Measurements from ENCODE around the gene HADHB.
"Not testable (repeated sequence)": the region's sequence is repeated elsewhere in the genome, so short reads cannot be mapped to it uniquely, and the experiment has no call there.

The HADHB gene

GRCh38 chr2:26298638-26299393 lies 54.1 kb downstream of the HADHB start:
- DNase-seq: peak; percentile 14 to 18

- DNase-seq: no peak
Measured at GRCh38 chr2:26299471-26300101, 54.8 kb downstream of the HADHB start.

GRCh38 chr2:26300234-26300925 lies 55.6 kb downstream of the HADHB start:
- DNase-seq: peak in 1 of 2 donors; percentile 12

GRCh38 chr2:26302846-26303245 lies 58.1 kb downstream of the HADHB start:
- no peak for DNase-seq

- DNase-seq: not testable (repeated sequence)
Measured at GRCh38 chr2:26305094-26305493, 60.4 kb downstream of the HADHB start.

- DNase-seq: no peak
Measured at GRCh38 chr2:26305540-26305939, 60.8 kb downstream of the HADHB start.

GRCh38 chr2:26309921-26310320 lies 65.2 kb downstream of the HADHB start:
- no peak for DNase-seq

- DNase-seq: no peak
Measured at GRCh38 chr2:26312471-26312870, 67.7 kb downstream of the HADHB start.

GRCh38 chr2:26313446-26313845 lies 68.7 kb downstream of the HADHB start:
- no peak for DNase-seq

GRCh38 chr2:26314243-26314642 lies 69.5 kb downstream of the HADHB start:
- no peak for DNase-seq

- no peak for DNase-seq
Measured at GRCh38 chr2:26316041-26316440, 71.3 kb downstream of the HADHB start.

- DNase-seq: no peak
Measured at GRCh38 chr2:26316845-26317244, 72.1 kb downstream of the HADHB start.

- no peak for DNase-seq
Measured at GRCh38 chr2:26317377-26318105, 72.8 kb downstream of the HADHB start.

GRCh38 chr2:26318950-26319349 lies 74.2 kb downstream of the HADHB start:
- DNase-seq: no peak

- DNase-seq: not testable (repeated sequence)
Measured at GRCh38 chr2:26324479-26324878, 79.7 kb downstream of the HADHB start.

GRCh38 chr2:26324903-26325302 lies 80.2 kb downstream of the HADHB start:
- no peak for DNase-seq

- DNase-seq: no peak
Measured at GRCh38 chr2:26325851-26326250, 81.1 kb downstream of the HADHB start.

- no peak for DNase-seq
Measured at GRCh38 chr2:26326514-26326913, 81.8 kb downstream of the HADHB start.

GRCh38 chr2:26327291-26328272 lies 82.8 kb downstream of the HADHB start:
- DNase-seq: no peak

- not testable (repeated sequence) for DNase-seq
Measured at GRCh38 chr2:26329083-26329482, 84.3 kb downstream of the HADHB start.

GRCh38 chr2:26330114-26330549 lies 85.4 kb downstream of the HADHB start:
- DNase-seq: peak; percentile 79 to 82

GRCh38 chr2:26330604-26331003 lies 85.9 kb downstream of the HADHB start:
- DNase-seq: no peak
